Activated naive CD8-positive, alpha-beta T cell treated with anti-CD3 and anti-CD28 coated beads, Interleukin-2, amount 50 U/mL, for 24 hours (primary cell): Measurements from ENCODE around the gene HSPA4L.

ENCODE experiments used
- ATAC-seq: fragments of 150-1000 bp; cut with Tn5 transposase; one replicate; pipeline ENCODE4 v1.10.0; 2021
- DNase-seq: peaks from one replicate; pipeline ENCODE4 v3.0.0; 2021
- H3K27ac Mint-ChIP-seq: one replicate; pipeline ENCODE4 v1.8.0; 2021; ENCODE audit warnings: mild to moderate bottlenecking, mixed read lengths
- H3K27me3 Mint-ChIP-seq: one replicate; pipeline ENCODE4 v1.8.0; 2021; ENCODE audit warnings: mixed read lengths
- H3K36me3 Mint-ChIP-seq: one replicate; pipeline ENCODE4 v1.8.0; 2021; ENCODE audit warnings: low read depth, mixed read lengths
- H3K4me1 Mint-ChIP-seq: one replicate; pipeline ENCODE4 v1.8.0; 2021; ENCODE audit warnings: mixed read lengths
- H3K4me3 Mint-ChIP-seq: one replicate; pipeline ENCODE4 v1.8.0; 2021; ENCODE audit warnings: mild to moderate bottlenecking, moderate library complexity, mixed read lengths
- H3K9me3 Mint-ChIP-seq: one replicate; pipeline ENCODE4 v1.8.0; 2021; ENCODE audit warnings: mixed read lengths

HSPA4L gene

GRCh38 chr4:127782275-127783025 is at the start of gene HSPA4L:
TSS of gene HSPA4L (plus strand) at chr4:127782322. CDS start at chr4:127782551, 229 bp downstream.
- peak within 1 kb of the TSS; percentile 82 for H3K4me3 Mint-ChIP-seq
- peak; percentile 55 for DNase-seq
- H3K27me3 Mint-ChIP-seq, result peaks cover 77% of the 10 kb centered on the region
- peaks cover 15% of the 10 kb centered on the region for H3K9me3 Mint-ChIP-seq
- H3K27ac Mint-ChIP-seq, result peak within 1 kb of the TSS; percentile 86
- peaks cover 5% of the 10 kb centered on the region for H3K36me3 Mint-ChIP-seq
- H3K4me1 Mint-ChIP-seq, result peaks cover 20% of the 10 kb centered on the region
- ATAC-seq, result peak; percentile 39

GRCh38 chr4:127732623-127733328 is 49.3 kb upstream of the HSPA4L start:
- Mint-ChIP-seq H3K9me3 (no peaks in the 10 kb centered on the region), H3K4me3 (no peak overlapping the region), H3K27me3 (no peaks in the 10 kb centered on the region), H3K4me1 (no peaks in the 10 kb centered on the region), H3K36me3 (no peaks in the 10 kb centered on the region), H3K27ac (no peak overlapping the region)
- DNase-seq (no peak), ATAC-seq (no peak)

GRCh38 chr4:127734976-127735375 is 47.1 kb upstream of the HSPA4L start:
- Mint-ChIP-seq H3K4me3 (no peak overlapping the region), H3K27ac (no peak overlapping the region), H3K27me3 (no peaks in the 10 kb centered on the region), H3K4me1 (no peaks in the 10 kb centered on the region), H3K9me3 (no peaks in the 10 kb centered on the region), H3K36me3 (no peaks in the 10 kb centered on the region)
- no peak for ATAC-seq
- no peak for DNase-seq

- Mint-ChIP-seq H3K9me3 (peaks cover 3% of the 10 kb centered on the region), H3K4me1 (no peaks in the 10 kb centered on the region), H3K27ac (no peak overlapping the region), H3K36me3 (no peaks in the 10 kb centered on the region), H3K27me3 (no peaks in the 10 kb centered on the region), H3K4me3 (no peak overlapping the region)
- ATAC-seq (no peak), DNase-seq (no peak)
These were observed 44.8 kb upstream of the HSPA4L start for GRCh38 chr4:127737295-127737694.

- no peak for ATAC-seq
- Mint-ChIP-seq H3K27me3 (no peaks in the 10 kb centered on the region), H3K4me3 (no peak overlapping the region), H3K36me3 (no peaks in the 10 kb centered on the region), H3K9me3 (peaks cover 7% of the 10 kb centered on the region), H3K27ac (no peak overlapping the region), H3K4me1 (no peaks in the 10 kb centered on the region)
- no peak for DNase-seq
These were observed 40.9 kb upstream of the HSPA4L start for GRCh38 chr4:127741247-127741646.

GRCh38 chr4:127747883-127748282 is 34.2 kb upstream of the HSPA4L start:
- H3K27me3 Mint-ChIP-seq, result peaks cover 8% of the 10 kb centered on the region
- no peak overlapping the region for H3K27ac Mint-ChIP-seq
- no peak overlapping the region for H3K4me3 Mint-ChIP-seq
- ATAC-seq, result no peak
- no peak for DNase-seq
- H3K36me3 Mint-ChIP-seq, result no peaks in the 10 kb centered on the region
- H3K4me1 Mint-ChIP-seq, result no peaks in the 10 kb centered on the region
- H3K9me3 Mint-ChIP-seq, result peaks cover 12% of the 10 kb centered on the region

GRCh38 chr4:127748957-127749356 is 33.2 kb upstream of the HSPA4L start:
- no peak overlapping the region for H3K4me3 Mint-ChIP-seq
- peaks cover 12% of the 10 kb centered on the region for H3K9me3 Mint-ChIP-seq
- DNase-seq, result no peak
- H3K36me3 Mint-ChIP-seq, result no peaks in the 10 kb centered on the region
- H3K27me3 Mint-ChIP-seq, result peaks cover 8% of the 10 kb centered on the region
- H3K4me1 Mint-ChIP-seq, result no peaks in the 10 kb centered on the region
- no peak overlapping the region for H3K27ac Mint-ChIP-seq
- ATAC-seq, result no peak

- H3K27me3 Mint-ChIP-seq, result no peaks in the 10 kb centered on the region
These were observed 25.2 kb upstream of the HSPA4L start for GRCh38 chr4:127756906-127757305.

GRCh38 chr4:127759228-127759820 is 22.8 kb upstream of the HSPA4L start:
- Mint-ChIP-seq H3K4me1 (no peaks in the 10 kb centered on the region), H3K36me3 (no peaks in the 10 kb centered on the region), H3K4me3 (no peak overlapping the region), H3K27ac (no peak overlapping the region), H3K27me3 (no peaks in the 10 kb centered on the region), H3K9me3 (peaks cover 4% of the 10 kb centered on the region)
- ATAC-seq (no peak), DNase-seq (no peak)

More at GRCh38 chr4:127756906-127757305, 25.2 kb upstream of the HSPA4L start:
- no peak for DNase-seq
- peaks cover 4% of the 10 kb centered on the region for H3K9me3 Mint-ChIP-seq
- no peaks in the 10 kb centered on the region for H3K36me3 Mint-ChIP-seq
- no peak for ATAC-seq
- H3K4me3 Mint-ChIP-seq, result no peak overlapping the region
- no peaks in the 10 kb centered on the region for H3K4me1 Mint-ChIP-seq
- H3K27ac Mint-ChIP-seq, result no peak overlapping the region

GRCh38 chr4:127759893-127760292 is 22.2 kb upstream of the HSPA4L start:
- H3K4me3 Mint-ChIP-seq, result no peak overlapping the region
- H3K4me1 Mint-ChIP-seq, result no peaks in the 10 kb centered on the region
- H3K27ac Mint-ChIP-seq, result no peak overlapping the region
- H3K36me3 Mint-ChIP-seq, result no peaks in the 10 kb centered on the region
- ATAC-seq (no peak), DNase-seq (no peak)
- no peaks in the 10 kb centered on the region for H3K27me3 Mint-ChIP-seq
- H3K9me3 Mint-ChIP-seq, result peaks cover 4% of the 10 kb centered on the region

GRCh38 chr4:127771535-127772275 is 10.4 kb upstream of the HSPA4L start:
- H3K4me3 Mint-ChIP-seq, result no peak overlapping the region
- H3K27ac Mint-ChIP-seq, result no peak overlapping the region
- H3K27me3 Mint-ChIP-seq, result peaks cover 20% of the 10 kb centered on the region
- no peaks in the 10 kb centered on the region for H3K4me1 Mint-ChIP-seq
- H3K36me3 Mint-ChIP-seq, result no peaks in the 10 kb centered on the region
- DNase-seq (no peak), ATAC-seq (no peak)
- no peaks in the 10 kb centered on the region for H3K9me3 Mint-ChIP-seq

GRCh38 chr4:127772769-127773671 is 9.1 kb upstream of the HSPA4L start:
- Mint-ChIP-seq H3K36me3 (no peaks in the 10 kb centered on the region), H3K27me3 (peaks cover 30% of the 10 kb centered on the region), H3K4me1 (no peaks in the 10 kb centered on the region), H3K9me3 (no peaks in the 10 kb centered on the region), H3K4me3 (no peak overlapping the region), H3K27ac (no peak overlapping the region)
- DNase-seq (no peak), ATAC-seq (no peak)

- no peak for DNase-seq
- Mint-ChIP-seq H3K4me1 (no peaks in the 10 kb centered on the region), H3K27ac (no peak overlapping the region), H3K4me3 (no peak overlapping the region), H3K27me3 (peaks cover 56% of the 10 kb centered on the region), H3K9me3 (peaks cover under 1% of the 10 kb centered on the region), H3K36me3 (no peaks in the 10 kb centered on the region)
- ATAC-seq, result no peak
These were observed 6.3 kb upstream of the HSPA4L start for GRCh38 chr4:127775843-127776242.

- H3K27ac Mint-ChIP-seq, result no peak overlapping the region
- peaks cover 62% of the 10 kb centered on the region for H3K27me3 Mint-ChIP-seq
- H3K4me3 Mint-ChIP-seq, result no peak overlapping the region
- no peak for DNase-seq
- peaks cover 5% of the 10 kb centered on the region for H3K36me3 Mint-ChIP-seq
- ATAC-seq, result no peak
- peaks cover 5% of the 10 kb centered on the region for H3K9me3 Mint-ChIP-seq
- peaks cover 7% of the 10 kb centered on the region for H3K4me1 Mint-ChIP-seq
These were observed 5.5 kb upstream of the HSPA4L start for GRCh38 chr4:127776620-127777019.
